ENCODE data around the gene SENP1. TPM values are rescaled to one million over a fixed set of nuclear protein-coding genes. Genes with fewer than 3 reads are reported as not detected.

SENP1 gene
- total RNA-seq, 2 experiments from 2014 or later: 44.4 to 61.8 TPM

GRCh38 chr12:48025281-48025680 is 80.6 kb downstream of the SENP1 start:
- H3K9me3 Mint-ChIP-seq (ENCODE audit: low read depth): no peaks in the 10 kb centered on the region
- no peak overlapping the region for H3K27ac Mint-ChIP-seq
- ATAC-seq (no peak), DNase-seq (no peak)
- no peaks in the 10 kb centered on the region for H3K36me3 Mint-ChIP-seq (ENCODE audit: low read depth)
- ChIA-PET POLR2A (no interaction called here), CTCF (no interaction called here)
- no peaks in the 10 kb centered on the region for H3K4me1 Mint-ChIP-seq
- intact Hi-C loops (cut with DNase I, micrococcal nuclease): no loop called here
- H3K27me3 Mint-ChIP-seq: peaks cover 4% of the 10 kb centered on the region
- H3K4me3 Mint-ChIP-seq: no peak overlapping the region

- Mint-ChIP-seq H3K4me3 (no peak overlapping the region), H3K27ac (no peak overlapping the region), H3K4me1 (no peaks in the 10 kb centered on the region), H3K36me3 (ENCODE audit: low read depth) (no peaks in the 10 kb centered on the region), H3K9me3 (ENCODE audit: low read depth) (no peaks in the 10 kb centered on the region), H3K27me3 (peaks cover 4% of the 10 kb centered on the region)
- no peak for ATAC-seq
- CTCF ChIA-PET: no interaction called here
- intact Hi-C loops (cut with DNase I, micrococcal nuclease): no loop called here
- POLR2A ChIA-PET: no interaction called here
- no peak for DNase-seq
Measured at GRCh38 chr12:48024735-48025134, 81.1 kb downstream of the SENP1 start.

GRCh38 chr12:48023386-48023785 is 82.5 kb downstream of the SENP1 start:
- ChIA-PET POLR2A (no interaction called here), CTCF (interaction anchor here (1.8 kb wide), 1 partner anchor 141 kb away, joined by 6 read pairs; no protein-coding TSS in a partner anchor)
- Mint-ChIP-seq H3K27me3 (peaks cover 8% of the 10 kb centered on the region), H3K9me3 (ENCODE audit: low read depth) (no peaks in the 10 kb centered on the region), H3K27ac (no peak overlapping the region), H3K4me3 (no peak overlapping the region), H3K4me1 (no peaks in the 10 kb centered on the region), H3K36me3 (ENCODE audit: low read depth) (no peaks in the 10 kb centered on the region)
- ATAC-seq (no peak), DNase-seq (no peak)
- intact Hi-C loops (cut with DNase I, micrococcal nuclease): no loop called here

- Mint-ChIP-seq H3K27me3 (peaks cover 8% of the 10 kb centered on the region), H3K4me3 (no peak overlapping the region), H3K9me3 (ENCODE audit: low read depth) (no peaks in the 10 kb centered on the region), H3K36me3 (ENCODE audit: low read depth) (no peaks in the 10 kb centered on the region), H3K27ac (no peak overlapping the region), H3K4me1 (no peaks in the 10 kb centered on the region)
- ChIA-PET POLR2A (no interaction called here), CTCF (interaction anchor here (1.8 kb wide), 1 partner anchor 142 kb away, joined by 6 read pairs; no protein-coding TSS in a partner anchor)
- ATAC-seq: no peak
- DNase-seq: no peak
- intact Hi-C loops (cut with DNase I, micrococcal nuclease): no loop called here
Measured at GRCh38 chr12:48022676-48023385, 83.0 kb downstream of the SENP1 start.

- DNase-seq (no peak), ATAC-seq (no peak)
- Mint-ChIP-seq H3K4me3 (no peak overlapping the region), H3K4me1 (no peaks in the 10 kb centered on the region), H3K27me3 (peaks cover 11% of the 10 kb centered on the region), H3K27ac (no peak overlapping the region), H3K9me3 (ENCODE audit: low read depth) (no peaks in the 10 kb centered on the region), H3K36me3 (ENCODE audit: low read depth) (no peaks in the 10 kb centered on the region)
- intact Hi-C loops (cut with DNase I, micrococcal nuclease): no loop called here
- ChIA-PET POLR2A (no interaction called here), CTCF (interaction anchor here (1.8 kb wide), 1 partner anchor 142 kb away, joined by 6 read pairs; no protein-coding TSS in a partner anchor)
Measured at GRCh38 chr12:48022180-48022521, 83.7 kb downstream of the SENP1 start.

- ChIA-PET CTCF (interaction anchor here (1.8 kb wide), 1 partner anchor 143 kb away, joined by 6 read pairs; no protein-coding TSS in a partner anchor), POLR2A (interaction anchor here (0.6 kb wide), 1 partner anchor 476 kb away, joined by 3 read pairs; no protein-coding TSS in a partner anchor)
- no peak for ATAC-seq
- DNase-seq: no peak
- no peaks in the 10 kb centered on the region for H3K36me3 Mint-ChIP-seq (ENCODE audit: low read depth)
- H3K4me1 Mint-ChIP-seq: no peaks in the 10 kb centered on the region
- intact Hi-C loops (cut with DNase I, micrococcal nuclease): no loop called here
- peaks cover 11% of the 10 kb centered on the region for H3K27me3 Mint-ChIP-seq
- no peak overlapping the region for H3K4me3 Mint-ChIP-seq
- H3K27ac Mint-ChIP-seq: no peak overlapping the region
- no peaks in the 10 kb centered on the region for H3K9me3 Mint-ChIP-seq (ENCODE audit: low read depth)
Measured at GRCh38 chr12:48021485-48022179, 84.2 kb downstream of the SENP1 start.

- ATAC-seq: no peak
- ChIA-PET POLR2A (no interaction called here), CTCF (no interaction called here)
- H3K4me3 Mint-ChIP-seq: no peak overlapping the region
- H3K36me3 Mint-ChIP-seq (ENCODE audit: low read depth): no peaks in the 10 kb centered on the region
- no peaks in the 10 kb centered on the region for H3K4me1 Mint-ChIP-seq
- intact Hi-C loops (cut with DNase I, micrococcal nuclease): no loop called here
- peaks cover 11% of the 10 kb centered on the region for H3K27me3 Mint-ChIP-seq
- H3K27ac Mint-ChIP-seq: no peak overlapping the region
- H3K9me3 Mint-ChIP-seq (ENCODE audit: low read depth): no peaks in the 10 kb centered on the region
- DNase-seq: no peak
Measured at GRCh38 chr12:48019639-48020265, 86.1 kb downstream of the SENP1 start.

GRCh38 chr12:48018618-48018995 is 87.3 kb downstream of the SENP1 start:
- Mint-ChIP-seq H3K27me3 (peaks cover 13% of the 10 kb centered on the region), H3K27ac (no peak overlapping the region), H3K4me1 (no peaks in the 10 kb centered on the region), H3K36me3 (ENCODE audit: low read depth) (no peaks in the 10 kb centered on the region), H3K9me3 (ENCODE audit: low read depth) (no peaks in the 10 kb centered on the region), H3K4me3 (no peak overlapping the region)
- intact Hi-C loops (cut with DNase I, micrococcal nuclease): no loop called here
- DNase-seq (no peak), ATAC-seq (no peak)
- POLR2A ChIA-PET: no interaction called here
- CTCF ChIA-PET: no interaction called here

- Mint-ChIP-seq H3K27me3 (peaks cover 15% of the 10 kb centered on the region), H3K4me3 (no peak overlapping the region), H3K4me1 (no peaks in the 10 kb centered on the region), H3K9me3 (ENCODE audit: low read depth) (no peaks in the 10 kb centered on the region), H3K27ac (no peak overlapping the region), H3K36me3 (ENCODE audit: low read depth) (no peaks in the 10 kb centered on the region)
- no peak for ATAC-seq
- intact Hi-C loops (cut with DNase I, micrococcal nuclease): no loop called here
- ChIA-PET CTCF (no interaction called here), POLR2A (no interaction called here)
- DNase-seq: no peak
Measured at GRCh38 chr12:48017921-48018617, 87.8 kb downstream of the SENP1 start.

GRCh38 chr12:48017496-48017895 is 88.4 kb downstream of the SENP1 start:
- Mint-ChIP-seq H3K4me3 (no peak overlapping the region), H3K36me3 (ENCODE audit: low read depth) (no peaks in the 10 kb centered on the region), H3K4me1 (no peaks in the 10 kb centered on the region), H3K9me3 (ENCODE audit: low read depth) (no peaks in the 10 kb centered on the region), H3K27ac (no peak overlapping the region), H3K27me3 (peaks cover 17% of the 10 kb centered on the region)
- DNase-seq (no peak), ATAC-seq (no peak)
- intact Hi-C loops (cut with DNase I, micrococcal nuclease): no loop called here
- ChIA-PET POLR2A (no interaction called here), CTCF (interaction anchor here (0.6 to 0.7 kb wide), 2 partner anchors 54 to 330 kb away, joined by 3 to 5 read pairs; partner anchors contain the start of gene TMEM106C)

- DNase-seq (no peak), ATAC-seq (no peak)
- Mint-ChIP-seq H3K9me3 (ENCODE audit: low read depth) (no peaks in the 10 kb centered on the region), H3K27ac (no peak overlapping the region), H3K4me3 (no peak overlapping the region), H3K4me1 (no peaks in the 10 kb centered on the region), H3K27me3 (peaks cover 13% of the 10 kb centered on the region), H3K36me3 (ENCODE audit: low read depth) (no peaks in the 10 kb centered on the region)
- POLR2A ChIA-PET: no interaction called here
- intact Hi-C loops (cut with DNase I, micrococcal nuclease): no loop called here
- CTCF ChIA-PET: interaction anchor here (0.6 to 0.9 kb wide), 3 partner anchors 148 to 331 kb away, joined by 3 read pairs; no protein-coding TSS in a partner anchor
Measured at GRCh38 chr12:48016373-48017020, 89.4 kb downstream of the SENP1 start.
